ENCODE data around the gene NT5DC3.

DNA sequence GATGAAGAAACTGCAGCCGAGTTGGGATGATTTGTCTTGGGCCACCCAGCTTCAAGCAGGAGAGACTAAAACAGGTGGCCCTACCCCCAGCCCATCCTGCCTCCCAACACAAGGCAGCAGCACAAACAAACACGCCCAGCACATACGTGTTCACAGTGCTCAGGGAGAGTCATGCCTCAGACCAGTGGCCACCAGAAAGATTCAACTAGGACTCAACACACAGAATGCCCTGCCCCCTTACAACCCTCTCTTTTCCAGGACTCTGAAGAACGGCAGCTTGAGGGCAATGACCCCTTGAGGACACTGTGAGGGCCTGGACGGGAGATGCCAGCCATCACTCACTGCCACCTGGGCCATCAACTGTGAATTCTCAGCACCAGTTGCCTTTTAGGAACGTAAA, 75.0 kb downstream of the NT5DC3 start:
- TF ChIP-seq, protein P1, sequence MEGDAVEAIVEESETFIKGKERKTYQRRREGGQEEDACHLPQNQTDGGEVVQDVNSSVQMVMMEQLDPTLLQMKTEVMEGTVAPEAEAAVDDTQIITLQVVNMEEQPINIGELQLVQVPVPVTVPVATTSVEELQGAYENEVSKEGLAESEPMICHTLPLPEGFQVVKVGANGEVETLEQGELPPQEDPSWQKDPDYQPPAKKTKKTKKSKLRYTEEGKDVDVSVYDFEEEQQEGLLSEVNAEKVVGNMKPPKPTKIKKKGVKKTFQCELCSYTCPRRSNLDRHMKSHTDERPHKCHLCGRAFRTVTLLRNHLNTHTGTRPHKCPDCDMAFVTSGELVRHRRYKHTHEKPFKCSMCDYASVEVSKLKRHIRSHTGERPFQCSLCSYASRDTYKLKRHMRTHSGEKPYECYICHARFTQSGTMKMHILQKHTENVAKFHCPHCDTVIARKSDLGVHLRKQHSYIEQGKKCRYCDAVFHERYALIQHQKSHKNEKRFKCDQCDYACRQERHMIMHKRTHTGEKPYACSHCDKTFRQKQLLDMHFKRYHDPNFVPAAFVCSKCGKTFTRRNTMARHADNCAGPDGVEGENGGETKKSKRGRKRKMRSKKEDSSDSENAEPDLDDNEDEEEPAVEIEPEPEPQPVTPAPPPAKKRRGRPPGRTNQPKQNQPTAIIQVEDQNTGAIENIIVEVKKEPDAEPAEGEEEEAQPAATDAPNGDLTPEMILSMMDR (conservative IDR thresholded peaks at IDR 0.05 in 1 of 2, IDR thresholded peaks at IDR 0.05 in 1 of 2; ENCODE audit: extremely low read depth in 1 of 2, insufficient read depth in 1 of 2, low read depth in 1 of 2, low read length in 2 of 2), result no peak
- no peak for TF ChIP-seq EZH2 (IDR thresholded peaks at IDR 0.05; ENCODE audit: borderline replicate concordance, low read length)

Data from mammary epithelial cell (primary cell).